SK-N-SH (cell line): ENCODE data around the gene CIAO1. TPM values are rescaled to one million over a fixed set of nuclear protein-coding genes. Genes with fewer than 3 reads are reported as not detected.
A peak's percentile ranks its signal among the peaks of the same experiment; 100 is the strongest.

Experiments used
- CTCF ChIA-PET: fragments of 300-600, 350-600 bp; formaldehyde crosslinking; extraction: SDS; loops from one replicate; lab custom pipeline; 2021; lab: Yijun Ruan, JAX
- POLR2A ChIA-PET: fragments of 350-600 bp; sonication (Branson Sonifier 250); formaldehyde crosslinking; extraction: SDS; loops from one replicate; lab custom pipeline; 2020; ENCODE audit warnings: antibody characterized with exemption, inconsistent platforms; lab: Yijun Ruan, JAX
- DNase-seq: peaks from one replicate; pipeline ENCODE4 v3.0.0; 2012
- H2AFZ ChIP-seq: fragments of 200-600 bp; sonication (generic); 2 replicates; pipeline ENCODE4 v1.8.1; 2016; ENCODE audit warnings: antibody characterized with exemption, mild to moderate bottlenecking, low read depth
- H3F3A ChIP-seq: fragments of 200-600 bp; sonication (generic); replicated peaks from 2 replicates; pipeline ENCODE3; 2016; ENCODE audit warnings: antibody characterized with exemption, mild to moderate bottlenecking; ENCODE audit not compliant: insufficient read depth
- H3K27ac ChIP-seq, 2 experiments: fragments of 200-500 bp in 1 of 2; fragments of 200-600 bp in 1 of 2; sonication (Bioruptor generic) in 1 of 2; sonication (generic), shearing (Covaris generic) in 1 of 2; 2 replicates each; pipeline versions ENCODE4 v1.5.1 to v1.6.1; 2014 to 2016; ENCODE audit warnings: low read depth in 2 of 2, inconsistent platforms in 1 of 2, low read length in 1 of 2, mild to moderate bottlenecking in 1 of 2, mixed read lengths in 1 of 2
- H3K27me3 ChIP-seq: fragments of 200-600 bp; sonication (generic), shearing (Covaris generic); 2 replicates; pipeline ENCODE4 v1.6.1; 2016; ENCODE audit warnings: mixed run types; ENCODE audit not compliant: insufficient read depth
- H3K36me3 ChIP-seq, 2 experiments: fragments of 200-500 bp in 1 of 2; fragments of 200-600 bp in 1 of 2; sonication (Bioruptor generic) in 1 of 2; sonication (generic) in 1 of 2; replicated peaks in 1 of 2; 2 replicates each; pipeline versions ENCODE3 to v1.5.1; 2014 to 2016; ENCODE audit warnings: low read length in 1 of 2, mild to moderate bottlenecking in 1 of 2; ENCODE audit not compliant: insufficient read depth in 2 of 2, control insufficient read depth in 1 of 2
- H3K4me1 ChIP-seq, 2 experiments: fragments of 200-500 bp in 1 of 2; fragments of 200-600 bp in 1 of 2; sonication (Bioruptor generic) in 1 of 2; sonication (generic), shearing (Covaris generic) in 1 of 2; 2 replicates each; pipeline versions ENCODE4 v1.5.1 to v1.6.1; 2014 to 2016; ENCODE audit warnings: low read depth in 1 of 2, low read length in 1 of 2, mixed run types in 1 of 2; ENCODE audit not compliant: insufficient read depth in 2 of 2, control insufficient read depth in 1 of 2
- H3K4me2 ChIP-seq: fragments of 200-600 bp; sonication (generic), shearing (Covaris generic); 2 replicates; pipeline ENCODE4 v1.6.1; 2017; ENCODE audit warnings: mixed run types
- H3K4me3 ChIP-seq, 2 experiments: fragments of 200-500 bp in 1 of 2; fragments of 200-600 bp in 1 of 2; sonication (Bioruptor generic) in 1 of 2; sonication (generic), shearing (Covaris generic) in 1 of 2; 2 replicates each; pipeline versions ENCODE4 v1.5.1 to v1.8.1; 2014 to 2016; ENCODE audit warnings: low read depth in 2 of 2, inconsistent platforms in 1 of 2, low read length in 1 of 2, mild to moderate bottlenecking in 1 of 2, mixed read lengths in 1 of 2, moderate library complexity in 1 of 2
- H3K79me2 ChIP-seq: fragments of 200-600 bp; sonication (generic); 2 replicates; pipeline ENCODE4 v1.8.1; 2017; ENCODE audit warnings: mild to moderate bottlenecking; ENCODE audit not compliant: insufficient read depth
- H3K9ac ChIP-seq: fragments of 200-600 bp; sonication (generic); 2 replicates; pipeline ENCODE4 v1.6.1; 2017; ENCODE audit warnings: mixed run types
- H3K9me2 ChIP-seq: fragments of 200-600 bp; sonication (generic); 2 replicates; pipeline ENCODE4 v1.6.1; 2017; ENCODE audit warnings: mixed run types
- H3K9me3 ChIP-seq: fragments of 200-600 bp; sonication (generic); 2 replicates; pipeline ENCODE4 v1.6.1; 2017; ENCODE audit warnings: mixed run types, mild to moderate bottlenecking, moderate library complexity
- H4K20me1 ChIP-seq: fragments of 200-600 bp; sonication (generic); 2 replicates; pipeline ENCODE4 v1.6.1; 2017; ENCODE audit warnings: mild to moderate bottlenecking, mixed run types; ENCODE audit not compliant: insufficient read depth
- ELF1 ChIP-seq: IDR thresholded peaks from 2 replicates; pipeline ENCODE4 v1.4.0; 2012
- EP300 ChIP-seq, 2 experiments: IDR thresholded peaks; 2 replicates each; pipeline versions ENCODE4 v1.4.0 to v1.6.1; 2012; ENCODE audit warnings: borderline replicate concordance in 1 of 2, low read depth in 1 of 2, low read length in 1 of 2
- FOXM1 ChIP-seq: IDR thresholded peaks from 2 replicates; pipeline ENCODE4 v1.4.0; 2012; ENCODE audit warnings: low read depth, mild to moderate bottlenecking
- GABPA ChIP-seq: IDR thresholded peaks from 2 replicates; pipeline ENCODE4 v1.4.0; 2012; ENCODE audit warnings: low read depth, mild to moderate bottlenecking
- GATA2 ChIP-seq: sonication (generic); formaldehyde crosslinking; IDR thresholded peaks from 2 replicates; pipeline ENCODE4 v1.5.0; 2020; ENCODE audit warnings: mild to moderate bottlenecking, missing genetic modification reagents
- MXI1 ChIP-seq: IDR thresholded peaks from 2 replicates; pipeline ENCODE4 v1.6.1; 2012; ENCODE audit warnings: mild to moderate bottlenecking, low read depth, low read length, improper control_type of control experiment
- NRF1 ChIP-seq: IDR thresholded peaks from 2 replicates; pipeline ENCODE4 v1.6.1; 2012; ENCODE audit warnings: low read depth, mild to moderate bottlenecking, low read length
- POLR2AphosphoS5 ChIP-seq: IDR thresholded peaks from 2 replicates; pipeline ENCODE4 v1.6.1; 2012; ENCODE audit warnings: low read depth, low read length
- RCOR1 ChIP-seq: fragments of 150-350 bp; IDR thresholded peaks from 2 replicates; pipeline ENCODE4 v1.6.1; 2017; ENCODE audit warnings: antibody characterized with exemption, low read length
- RXRA ChIP-seq: IDR thresholded peaks from 2 replicates; pipeline ENCODE4 v1.4.0; 2012; ENCODE audit warnings: low read depth, mild to moderate bottlenecking, borderline replicate concordance
- SIN3A ChIP-seq: IDR thresholded peaks from 2 replicates; pipeline ENCODE4 v1.6.1; 2012; ENCODE audit warnings: low read depth, mild to moderate bottlenecking, low read length, moderate library complexity, borderline replicate concordance
- WGBS: methylation state at CpG from one replicate; pipeline ENCODE4 v1.1.6; 2017; ENCODE audit warnings: low lambda C conversion rate; 5-methylcytosine and 5-hydroxymethylcytosine counted together
- polyA plus RNA-seq, 3 experiments: library from polyadenylated mRNA; depleted of rRNA; stranded (reverse); fragments of >200 nt; gene quantifications; 2 replicates each; pipeline ENCODE4 v1.2.3, GENCODE V29; 2012
- TF ChIP-seq, protein P1 (sequence below): IDR thresholded peaks from 2 replicates; pipeline ENCODE4 v1.4.0; 2012; ENCODE audit warnings: low read depth
- TF ChIP-seq, protein P2 (sequence below): fragments of 150-350 bp; IDR thresholded peaks from 2 replicates; pipeline ENCODE4 v1.6.1; 2016; ENCODE audit warnings: mild to moderate bottlenecking, low read depth, low read length
- TF ChIP-seq, protein P3 (sequence below): IDR thresholded peaks from 2 replicates; pipeline ENCODE4 v1.6.1; 2012; ENCODE audit warnings: mild to moderate bottlenecking, low read depth, low read length, moderate library complexity
- TF ChIP-seq, protein P4 (sequence below): fragments of 150-350 bp; IDR thresholded peaks from 2 replicates; pipeline ENCODE4 v1.6.1; 2017; ENCODE audit warnings: antibody characterized with exemption, low read length, low read depth, borderline replicate concordance
- TF ChIP-seq, protein P5 (sequence below): IDR thresholded peaks from 2 replicates; pipeline ENCODE4 v1.4.0; 2012; ENCODE audit warnings: low read depth, borderline replicate concordance

CIAO1 gene
- polyA plus RNA-seq, 1 of the 3 experiments (the other 2 are of a cell fraction) = 120 TPM

DNA sequence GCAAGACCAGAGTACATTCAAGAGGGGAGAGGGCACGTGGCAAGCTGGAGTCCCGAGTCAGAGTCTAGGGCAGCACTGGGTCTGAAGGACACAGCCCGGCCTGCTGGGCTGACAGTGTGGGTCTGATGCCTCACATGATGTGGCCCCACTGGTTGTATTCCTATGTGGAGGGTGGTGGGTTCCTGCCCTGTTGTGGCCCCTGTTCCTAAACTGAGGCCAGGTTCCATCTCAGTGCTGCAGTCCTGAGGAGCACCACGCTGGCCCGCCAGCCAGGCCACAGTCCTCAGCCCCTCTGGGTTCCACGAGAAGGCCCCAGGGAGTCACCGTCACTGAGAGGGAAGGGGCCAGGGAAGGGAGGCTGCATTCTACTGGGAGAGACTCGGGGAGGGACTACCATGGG is 13.5 kb upstream of the CIAO1 start:
- POLR2A ChIA-PET = no interaction called here
- 92% methylated on average over 7 of the region's 8 CpGs for WGBS
- peaks cover 27% of the 10 kb centered on the region for H3F3A ChIP-seq
- TF ChIP-seq GABPA = no peak
- TF ChIP-seq, protein P1, sequence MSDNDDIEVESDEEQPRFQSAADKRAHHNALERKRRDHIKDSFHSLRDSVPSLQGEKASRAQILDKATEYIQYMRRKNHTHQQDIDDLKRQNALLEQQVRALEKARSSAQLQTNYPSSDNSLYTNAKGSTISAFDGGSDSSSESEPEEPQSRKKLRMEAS = no peak
- TF ChIP-seq POLR2AphosphoS5 = no peak
- no peak for TF ChIP-seq NRF1
- TF ChIP-seq, protein P2, sequence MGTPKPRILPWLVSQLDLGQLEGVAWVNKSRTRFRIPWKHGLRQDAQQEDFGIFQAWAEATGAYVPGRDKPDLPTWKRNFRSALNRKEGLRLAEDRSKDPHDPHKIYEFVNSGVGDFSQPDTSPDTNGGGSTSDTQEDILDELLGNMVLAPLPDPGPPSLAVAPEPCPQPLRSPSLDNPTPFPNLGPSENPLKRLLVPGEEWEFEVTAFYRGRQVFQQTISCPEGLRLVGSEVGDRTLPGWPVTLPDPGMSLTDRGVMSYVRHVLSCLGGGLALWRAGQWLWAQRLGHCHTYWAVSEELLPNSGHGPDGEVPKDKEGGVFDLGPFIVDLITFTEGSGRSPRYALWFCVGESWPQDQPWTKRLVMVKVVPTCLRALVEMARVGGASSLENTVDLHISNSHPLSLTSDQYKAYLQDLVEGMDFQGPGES = no peak
- TF ChIP-seq, all 33 proteins: peak for 0
- Histone ChIP-seq H2AFZ (no peak overlapping the region), H3K27me3 (no peaks in the 10 kb centered on the region), H3K9ac (no peak overlapping the region), H3K4me2 (peak overlapping the region; percentile 54; the same call in 1 of the 2 replicates), H3K36me3 (peaks cover 29 to 37% of the 10 kb centered on the region in 2 experiments), H3K9me2 (no peaks in the 10 kb centered on the region), H3K4me3 (no peak overlapping the region), H3K4me1 (peaks cover 21 to 22% of the 10 kb centered on the region in 2 experiments; a peak in 3 of 4 replicates), H3K27ac (peak overlapping the region; percentile 58 to 80; a peak in 3 of 4 replicates), H4K20me1 (0 out of 2 replicates have a peak, but pooled peaks cover 5% of the 10 kb centered on the region), H3K9me3 (no peaks in the 10 kb centered on the region), H3K79me2 (peaks cover 44% of the 10 kb centered on the region)
- CTCF ChIA-PET = interaction anchor here (1.2 to 1.8 kb wide), 3 partner anchors 10 to 78 kb away, joined by 3 to 5 read pairs (median 5); no protein-coding TSS in a partner anchor
- DNase-seq = no peak

DNA sequence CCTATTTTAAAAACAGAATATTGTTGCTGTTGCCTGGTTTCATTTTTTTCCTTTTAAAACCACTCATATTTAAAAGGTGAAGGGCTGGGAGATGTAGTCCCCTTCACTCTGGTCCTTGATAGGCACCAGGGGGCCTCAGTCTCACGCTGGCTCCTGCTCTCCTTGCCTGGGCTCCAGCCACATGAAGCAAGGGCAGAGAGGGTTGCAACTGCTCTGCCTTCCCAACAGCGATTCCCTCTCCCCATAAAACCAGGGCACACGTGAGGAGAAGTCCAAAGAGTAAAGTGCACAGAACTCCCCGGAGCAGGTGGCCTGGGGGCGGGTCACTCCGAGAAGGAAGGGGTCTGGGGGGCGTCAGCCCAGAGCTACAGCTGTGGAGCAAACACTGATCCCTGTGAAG is 13.0 kb upstream of the CIAO1 start:
- H3K79me2 ChIP-seq = peaks cover 49% of the 10 kb centered on the region

More for the DNA sequence above, 13.0 kb upstream of the CIAO1 start:
- Histone ChIP-seq H3K36me3 (peaks cover 29 to 37% of the 10 kb centered on the region in 2 experiments), H3F3A (peaks cover 27% of the 10 kb centered on the region), H3K4me2 (no peak overlapping the region), H3K9ac (no peak overlapping the region), H3K27ac (no peak overlapping the region), H3K9me2 (no peaks in the 10 kb centered on the region), H3K27me3 (no peaks in the 10 kb centered on the region), H4K20me1 (peaks cover 5% of the 10 kb centered on the region; the same call in 1 of the 2 replicates), H3K4me1 (peaks cover 21 to 25% of the 10 kb centered on the region in 2 experiments; a peak in 3 of 4 replicates), H3K9me3 (no peaks in the 10 kb centered on the region), H3K4me3 (no peak overlapping the region), H2AFZ (no peak overlapping the region)
- CTCF ChIA-PET = interaction anchor here (1.6 kb wide), 1 partner anchor 79 kb away, joined by 6 read pairs; no protein-coding TSS in a partner anchor
- 89% methylated on average over 6 of the region's 7 CpGs for WGBS
- TF ChIP-seq, protein P3, sequence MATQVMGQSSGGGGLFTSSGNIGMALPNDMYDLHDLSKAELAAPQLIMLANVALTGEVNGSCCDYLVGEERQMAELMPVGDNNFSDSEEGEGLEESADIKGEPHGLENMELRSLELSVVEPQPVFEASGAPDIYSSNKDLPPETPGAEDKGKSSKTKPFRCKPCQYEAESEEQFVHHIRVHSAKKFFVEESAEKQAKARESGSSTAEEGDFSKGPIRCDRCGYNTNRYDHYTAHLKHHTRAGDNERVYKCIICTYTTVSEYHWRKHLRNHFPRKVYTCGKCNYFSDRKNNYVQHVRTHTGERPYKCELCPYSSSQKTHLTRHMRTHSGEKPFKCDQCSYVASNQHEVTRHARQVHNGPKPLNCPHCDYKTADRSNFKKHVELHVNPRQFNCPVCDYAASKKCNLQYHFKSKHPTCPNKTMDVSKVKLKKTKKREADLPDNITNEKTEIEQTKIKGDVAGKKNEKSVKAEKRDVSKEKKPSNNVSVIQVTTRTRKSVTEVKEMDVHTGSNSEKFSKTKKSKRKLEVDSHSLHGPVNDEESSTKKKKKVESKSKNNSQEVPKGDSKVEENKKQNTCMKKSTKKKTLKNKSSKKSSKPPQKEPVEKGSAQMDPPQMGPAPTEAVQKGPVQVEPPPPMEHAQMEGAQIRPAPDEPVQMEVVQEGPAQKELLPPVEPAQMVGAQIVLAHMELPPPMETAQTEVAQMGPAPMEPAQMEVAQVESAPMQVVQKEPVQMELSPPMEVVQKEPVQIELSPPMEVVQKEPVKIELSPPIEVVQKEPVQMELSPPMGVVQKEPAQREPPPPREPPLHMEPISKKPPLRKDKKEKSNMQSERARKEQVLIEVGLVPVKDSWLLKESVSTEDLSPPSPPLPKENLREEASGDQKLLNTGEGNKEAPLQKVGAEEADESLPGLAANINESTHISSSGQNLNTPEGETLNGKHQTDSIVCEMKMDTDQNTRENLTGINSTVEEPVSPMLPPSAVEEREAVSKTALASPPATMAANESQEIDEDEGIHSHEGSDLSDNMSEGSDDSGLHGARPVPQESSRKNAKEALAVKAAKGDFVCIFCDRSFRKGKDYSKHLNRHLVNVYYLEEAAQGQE = no peak
- no peak for TF ChIP-seq FOXM1
- no peak for TF ChIP-seq RCOR1
- TF ChIP-seq NRF1 = no peak
- no peak for TF ChIP-seq RXRA
- no peak for TF ChIP-seq EP300 (IDR thresholded peaks at IDR 0.05; ENCODE audit: borderline replicate concordance in 1 of 2, low read depth in 1 of 2, low read length in 1 of 2)
- TF ChIP-seq, protein P4, sequence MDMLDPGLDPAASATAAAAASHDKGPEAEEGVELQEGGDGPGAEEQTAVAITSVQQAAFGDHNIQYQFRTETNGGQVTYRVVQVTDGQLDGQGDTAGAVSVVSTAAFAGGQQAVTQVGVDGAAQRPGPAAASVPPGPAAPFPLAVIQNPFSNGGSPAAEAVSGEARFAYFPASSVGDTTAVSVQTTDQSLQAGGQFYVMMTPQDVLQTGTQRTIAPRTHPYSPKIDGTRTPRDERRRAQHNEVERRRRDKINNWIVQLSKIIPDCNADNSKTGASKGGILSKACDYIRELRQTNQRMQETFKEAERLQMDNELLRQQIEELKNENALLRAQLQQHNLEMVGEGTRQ = no peak
- TF ChIP-seq, protein P2 = no peak
- TF ChIP-seq ELF1 = no peak
- TF ChIP-seq, protein P5, sequence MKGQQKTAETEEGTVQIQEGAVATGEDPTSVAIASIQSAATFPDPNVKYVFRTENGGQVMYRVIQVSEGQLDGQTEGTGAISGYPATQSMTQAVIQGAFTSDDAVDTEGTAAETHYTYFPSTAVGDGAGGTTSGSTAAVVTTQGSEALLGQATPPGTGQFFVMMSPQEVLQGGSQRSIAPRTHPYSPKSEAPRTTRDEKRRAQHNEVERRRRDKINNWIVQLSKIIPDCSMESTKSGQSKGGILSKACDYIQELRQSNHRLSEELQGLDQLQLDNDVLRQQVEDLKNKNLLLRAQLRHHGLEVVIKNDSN = no peak
- TF ChIP-seq MXI1 = no peak
- TF ChIP-seq POLR2AphosphoS5 = no peak
- no peak for TF ChIP-seq GATA2 (CRISPR knock-in tag)
- no peak for TF ChIP-seq SIN3A
- POLR2A ChIA-PET = no interaction called here
- no peak for DNase-seq
